HG03558 (cell line): ENCODE data around the gene UTS2R.
"Not testable (repeated sequence)": the region's sequence is repeated elsewhere in the genome, so short reads cannot be mapped to it uniquely, and the experiment has no call there.

Experiments
- ATAC-seq: cut with Tn5 transposase; IDR thresholded peaks from one replicate; pipeline ENCODE4 v1.9.1; 2021; ENCODE audit warnings: moderate number of reproducible peaks; ENCODE audit not compliant: unreplicated experiment; ENCODE audit errors: extremely low read depth

Gene UTS2R

DNA sequence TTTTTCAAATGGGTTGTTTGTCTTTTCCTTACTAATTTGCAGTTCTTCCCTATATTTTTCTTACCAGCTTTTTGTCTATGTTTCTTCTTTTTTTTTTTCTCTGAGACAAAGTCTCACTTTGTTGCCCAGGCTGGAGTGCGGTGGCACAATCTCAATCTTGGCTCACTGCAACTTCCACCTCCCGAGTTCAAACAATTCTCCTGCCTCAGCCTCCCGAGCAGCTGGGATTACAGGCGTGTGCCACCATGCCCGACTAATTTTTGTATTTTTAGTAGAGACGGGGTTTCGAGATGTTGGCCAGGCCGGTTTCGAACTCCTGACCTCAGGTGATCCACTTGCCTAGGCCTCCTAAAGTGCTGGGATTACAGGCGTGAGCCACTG is 1.5 kb downstream of the UTS2R start:
- not testable (repeated sequence) for ATAC-seq

DNA sequence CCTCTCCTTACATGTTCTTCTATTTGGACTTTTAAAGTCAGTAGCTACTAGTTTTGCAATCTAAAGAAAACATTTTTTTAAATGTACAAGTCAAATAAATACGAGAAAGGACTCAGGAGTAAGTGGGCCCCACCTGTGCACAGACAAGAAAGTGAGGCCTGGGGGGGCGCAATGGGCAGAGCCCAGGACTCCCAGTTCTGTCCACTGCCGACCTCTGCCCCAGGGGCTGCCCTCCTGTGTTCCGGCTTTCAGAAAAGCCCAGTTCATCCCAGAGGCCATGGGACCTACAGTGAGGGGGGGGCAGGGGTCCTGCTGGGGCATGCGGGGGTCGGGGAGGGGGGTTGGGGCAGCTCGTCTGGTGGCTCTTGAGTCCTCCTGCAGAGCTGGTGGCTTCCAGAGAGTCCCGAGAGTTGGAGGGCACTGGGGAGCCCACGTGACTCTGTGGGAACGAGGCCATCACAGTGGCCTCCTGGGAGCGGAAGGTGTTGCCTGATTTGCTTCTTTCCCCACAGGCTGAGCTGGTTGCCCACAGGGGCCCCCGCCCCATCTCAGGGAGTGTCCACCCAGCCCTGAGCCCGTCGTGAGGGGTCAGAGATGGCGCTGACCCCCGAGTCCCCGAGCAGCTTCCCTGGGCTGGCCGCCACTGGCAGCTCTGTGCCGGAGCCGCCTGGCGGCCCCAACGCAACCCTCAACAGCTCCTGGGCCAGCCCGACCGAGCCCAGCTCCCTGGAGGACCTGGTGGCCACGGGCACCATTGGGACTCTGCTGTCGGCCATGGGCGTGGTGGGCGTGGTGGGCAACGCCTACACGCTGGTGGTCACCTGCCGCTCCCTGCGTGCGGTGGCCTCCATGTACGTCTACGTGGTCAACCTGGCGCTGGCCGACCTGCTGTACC is 2.4 kb downstream of the UTS2R start:
- ATAC-seq: no peak

GRCh38 chr17:82374626-82375331 is 3.2 kb downstream of the UTS2R start:
- no peak for ATAC-seq

- no peak for ATAC-seq
Observed at GRCh38 chr17:82375359-82376041, 3.9 kb downstream of the UTS2R start.

DNA sequence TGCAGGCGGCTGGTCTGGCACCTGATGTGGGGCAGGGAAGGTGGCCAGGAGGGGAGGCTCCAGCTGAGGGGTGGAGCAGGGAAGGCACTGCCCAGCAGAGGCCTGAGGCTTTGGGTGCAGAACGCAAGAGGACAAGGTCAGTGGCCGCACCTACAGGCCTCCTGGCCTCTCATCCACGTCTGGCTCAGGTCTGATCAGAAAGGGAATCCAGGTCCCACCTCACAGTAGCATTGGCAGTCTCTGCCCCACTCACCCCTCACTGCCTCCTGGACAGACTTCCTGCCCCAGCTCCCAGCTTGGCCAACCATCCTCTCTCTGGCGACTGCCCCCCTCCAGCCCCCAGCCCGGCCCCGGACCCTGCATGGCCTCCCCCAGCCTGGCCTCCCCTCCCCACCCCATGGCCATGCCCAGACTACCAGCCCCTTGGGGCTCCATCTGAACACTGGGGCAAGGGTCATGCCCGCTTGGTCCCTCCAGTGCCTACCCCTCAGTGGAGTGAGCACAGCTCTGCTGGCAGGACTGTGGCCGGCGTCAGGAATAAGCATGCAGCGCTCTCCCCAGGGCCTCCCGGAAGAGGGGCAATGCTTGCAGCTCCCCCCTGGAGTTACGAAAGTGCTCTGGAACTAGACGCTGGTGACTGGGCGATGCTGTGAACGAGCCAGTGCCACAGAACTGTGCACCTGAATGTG is 4.6 kb downstream of the UTS2R start:
- no peak for ATAC-seq

GRCh38 chr17:82377294-82377693 is 5.7 kb downstream of the UTS2R start:
- ATAC-seq: not testable (repeated sequence)

DNA sequence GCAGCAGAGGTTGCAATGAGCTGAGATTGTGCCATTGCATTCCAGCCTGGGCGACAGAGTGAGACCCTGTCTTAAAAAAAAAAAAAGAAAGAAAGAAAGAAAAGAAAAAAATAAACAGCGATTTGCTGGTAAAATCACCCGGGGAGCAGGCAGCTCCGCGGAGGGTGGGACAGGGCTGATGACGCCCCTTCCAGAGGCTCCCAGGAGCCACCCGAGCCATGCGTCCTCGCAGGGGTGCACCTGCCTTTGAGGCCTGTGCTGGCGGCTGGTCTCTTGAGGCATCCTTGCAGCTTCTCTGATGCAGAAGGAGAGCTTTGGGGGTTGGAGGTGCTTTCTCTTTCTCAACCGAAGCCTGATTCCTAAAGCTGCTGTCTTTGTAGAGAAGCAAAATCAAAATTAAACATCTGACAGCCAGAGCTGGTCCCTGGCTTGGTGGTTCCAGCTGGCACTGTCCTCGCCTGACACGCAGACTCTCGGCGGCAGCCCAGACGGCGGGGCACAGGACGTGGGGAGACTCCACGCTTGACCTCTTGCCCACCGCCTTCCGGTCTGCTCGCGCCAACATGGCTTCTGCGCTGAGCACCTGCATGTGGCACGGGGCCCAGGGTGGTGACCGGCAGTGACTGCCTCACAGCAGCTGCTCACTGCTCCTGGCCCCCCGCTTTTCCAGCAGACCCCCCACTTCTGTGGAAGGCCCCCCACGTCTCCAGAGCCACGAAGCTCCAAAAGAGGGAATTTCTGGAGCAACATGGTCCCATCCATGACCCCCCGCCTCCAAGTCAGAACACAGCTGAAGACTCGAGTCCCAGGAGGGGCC is 6.6 kb downstream of the UTS2R start:
- no peak for ATAC-seq

DNA sequence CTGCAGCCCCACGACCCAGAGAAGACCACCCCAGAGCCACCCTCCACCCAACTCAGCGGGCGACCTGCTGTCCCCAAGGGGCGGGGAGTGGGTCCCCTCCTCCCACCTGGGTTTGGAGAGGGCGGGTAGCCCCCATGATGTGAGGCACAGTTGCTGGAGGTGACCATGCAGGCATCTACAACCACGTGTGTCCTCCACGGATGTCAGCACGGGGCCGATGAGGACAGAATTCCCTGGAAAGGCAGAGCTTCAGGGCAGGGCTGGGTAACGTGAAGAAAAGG is 7.1 kb downstream of the UTS2R start:
- no peak for ATAC-seq

GRCh38 chr17:82380860-82381702 is 9.5 kb downstream of the UTS2R start:
- no peak for ATAC-seq

GRCh38 chr17:82381703-82382009 is 10.1 kb downstream of the UTS2R start:
- ATAC-seq: not testable (repeated sequence)

GRCh38 chr17:82382220-82382932 is 10.8 kb downstream of the UTS2R start:
- ATAC-seq: not testable (repeated sequence)

DNA sequence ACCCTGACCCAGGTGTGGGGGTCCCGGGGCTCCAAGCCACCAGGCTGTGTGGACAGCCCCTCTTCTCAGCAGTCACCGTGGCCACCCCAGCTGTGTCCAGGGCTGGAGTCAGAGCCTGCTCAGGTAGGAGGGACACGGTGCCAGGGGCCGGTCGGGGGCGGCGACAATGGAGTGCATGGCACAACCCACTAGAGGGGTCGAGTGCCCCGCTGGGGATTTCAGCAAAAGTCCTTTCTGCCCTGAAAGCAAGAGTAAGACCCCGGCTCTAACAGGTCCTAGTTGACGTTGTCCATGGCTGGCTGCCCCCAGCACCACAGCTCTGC is 11.3 kb downstream of the UTS2R start:
- no peak for ATAC-seq

DNA sequence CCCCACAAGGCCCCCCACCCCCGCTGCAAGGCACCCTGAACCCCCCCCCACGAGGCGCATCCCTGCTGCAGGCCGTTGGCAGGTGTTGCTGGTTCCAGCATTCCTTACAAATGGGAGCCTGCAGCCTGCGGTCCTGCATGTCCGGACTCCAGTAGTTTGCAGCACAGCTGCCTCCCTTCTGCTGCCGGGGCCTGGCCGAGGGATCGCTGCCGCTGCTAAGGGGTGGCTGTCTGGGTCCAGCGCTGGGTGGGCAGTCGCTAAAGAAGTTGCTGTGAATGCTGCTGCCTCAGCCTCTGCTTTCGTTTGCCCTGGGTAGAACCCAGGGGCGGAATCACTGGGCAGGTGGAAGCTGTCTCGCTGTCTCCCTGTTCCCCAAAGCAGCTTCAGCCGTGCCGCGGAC is 11.8 kb downstream of the UTS2R start:
- ATAC-seq: no peak

DNA sequence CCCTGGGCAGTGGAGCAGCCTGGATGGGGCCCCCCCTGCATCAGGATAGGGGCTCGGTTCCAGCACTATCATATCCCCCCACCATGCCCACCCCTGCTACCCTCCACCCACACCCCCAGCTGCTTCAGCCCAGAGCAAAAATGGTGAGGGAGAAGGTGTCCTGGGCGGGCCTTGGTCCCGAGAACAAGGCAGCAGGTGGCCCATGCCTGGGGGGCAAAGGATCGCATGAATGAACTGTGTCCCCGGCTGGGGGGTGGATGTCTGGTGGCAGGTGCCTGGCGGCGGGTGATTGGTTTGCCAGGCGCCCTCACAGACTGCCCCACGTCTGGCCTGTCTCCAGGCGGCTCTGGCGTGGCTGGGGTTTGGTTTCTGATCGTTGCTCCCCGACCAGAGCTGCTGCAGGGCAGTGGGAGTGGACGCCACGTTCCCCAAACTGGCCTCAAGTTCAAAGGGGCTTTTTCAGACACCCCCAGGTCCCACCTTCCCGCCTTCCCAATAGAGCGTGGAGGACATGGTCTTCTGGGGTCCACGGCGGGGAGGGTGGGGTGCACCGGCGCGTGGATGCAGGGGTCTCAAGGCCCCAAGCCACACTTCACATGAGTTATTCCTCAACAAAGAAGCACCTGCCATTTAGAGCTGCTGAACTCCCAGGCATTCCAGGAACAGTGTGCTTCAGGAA is 12.6 kb downstream of the UTS2R start:
- ATAC-seq: no peak

GRCh38 chr17:82384730-82385481 is 13.3 kb downstream of the UTS2R start:
- no peak for ATAC-seq

DNA sequence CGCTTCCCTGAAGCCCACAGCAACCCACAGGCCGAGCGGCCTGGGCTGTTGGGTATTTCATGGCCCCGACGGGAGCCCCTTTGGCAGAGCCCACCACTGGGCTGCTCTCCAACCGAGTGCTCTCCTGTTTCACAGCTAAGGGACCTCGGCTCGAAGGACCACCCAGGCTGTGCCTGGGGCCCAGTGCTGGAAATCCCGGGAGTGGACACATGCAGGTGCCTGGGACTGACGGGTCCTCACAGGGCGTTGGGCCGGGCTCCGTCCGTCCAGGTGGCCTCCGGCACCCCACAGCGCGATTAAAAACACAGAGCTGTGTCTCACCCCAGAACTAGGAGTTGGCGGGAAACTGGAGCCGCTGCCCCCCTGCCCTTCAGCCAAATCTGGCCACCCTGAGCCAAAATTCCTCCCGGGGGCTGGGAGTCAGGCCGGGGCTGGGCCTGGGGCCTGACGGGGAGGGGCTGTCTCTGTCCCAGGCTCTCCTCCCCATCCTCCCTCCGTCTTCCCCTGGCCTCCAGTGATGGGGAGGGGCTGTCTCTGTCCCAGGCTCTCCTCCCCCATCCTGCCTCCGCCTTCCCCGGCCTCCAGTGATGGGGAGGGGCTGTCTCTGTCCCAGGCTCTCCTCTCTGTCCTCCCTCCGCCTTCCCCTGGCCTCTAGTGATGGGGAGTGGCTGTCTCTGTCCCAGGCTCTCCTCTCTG is 14.1 kb downstream of the UTS2R start:
- ATAC-seq: no peak

DNA sequence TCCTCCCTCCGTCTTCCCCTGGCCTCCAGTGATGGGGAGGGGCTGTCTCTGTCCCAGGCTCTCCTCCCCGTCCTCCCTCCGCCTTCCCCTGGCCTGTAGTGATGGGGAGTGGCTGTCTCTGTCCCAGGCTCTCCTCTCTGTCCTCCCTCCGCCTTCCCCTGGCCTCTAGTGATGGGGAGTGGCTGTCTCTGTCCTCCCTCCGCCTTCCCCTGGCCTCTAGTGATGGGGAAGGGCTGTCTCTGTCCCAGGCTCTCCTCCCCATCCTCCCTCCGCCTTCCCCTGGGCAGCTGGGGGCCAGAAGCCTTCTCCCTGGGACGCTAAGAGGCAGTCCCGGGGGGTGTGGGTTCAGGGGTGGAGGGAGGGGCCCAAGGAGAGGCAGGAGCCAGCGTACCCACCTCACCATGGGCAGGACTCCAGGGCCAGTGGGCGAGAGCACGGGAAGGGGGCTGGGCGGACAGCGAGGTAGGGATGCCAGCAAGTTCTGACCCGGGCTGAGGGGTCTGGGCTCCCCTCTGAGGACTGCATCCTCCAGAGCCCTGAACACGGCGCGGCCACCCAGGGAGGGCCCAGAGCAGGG is 14.8 kb downstream of the UTS2R start:
- ATAC-seq: no peak
